ENCODE data around the gene RNF213.
"Not testable (repeated sequence)": the region's sequence is repeated elsewhere in the genome, so short reads cannot be mapped to it uniquely, and the experiment has no call there.

Gene RNF213

GRCh38 chr17:80323982-80324381 lies 63.3 kb downstream of the RNF213 start:
- no peak for DNase-seq

- peak in 1 of 2 donors; percentile 24 for DNase-seq
Measured at GRCh38 chr17:80327518-80327917, 66.9 kb downstream of the RNF213 start.

GRCh38 chr17:80328634-80329380 lies 68.2 kb downstream of the RNF213 start:
- no peak for DNase-seq

- DNase-seq, result not testable (repeated sequence)
Measured at GRCh38 chr17:80329421-80329820, 68.8 kb downstream of the RNF213 start.

- DNase-seq, result no peak
Measured at GRCh38 chr17:80330276-80330675, 69.6 kb downstream of the RNF213 start.

GRCh38 chr17:80330938-80331337 lies 70.3 kb downstream of the RNF213 start:
- not testable (repeated sequence) for DNase-seq

GRCh38 chr17:80331820-80332219 lies 71.2 kb downstream of the RNF213 start:
- DNase-seq, result no peak

- DNase-seq, result no peak
Measured at GRCh38 chr17:80337195-80337895, 76.7 kb downstream of the RNF213 start.

- no peak for DNase-seq
Measured at GRCh38 chr17:80339118-80339517, 78.5 kb downstream of the RNF213 start.

DNA sequence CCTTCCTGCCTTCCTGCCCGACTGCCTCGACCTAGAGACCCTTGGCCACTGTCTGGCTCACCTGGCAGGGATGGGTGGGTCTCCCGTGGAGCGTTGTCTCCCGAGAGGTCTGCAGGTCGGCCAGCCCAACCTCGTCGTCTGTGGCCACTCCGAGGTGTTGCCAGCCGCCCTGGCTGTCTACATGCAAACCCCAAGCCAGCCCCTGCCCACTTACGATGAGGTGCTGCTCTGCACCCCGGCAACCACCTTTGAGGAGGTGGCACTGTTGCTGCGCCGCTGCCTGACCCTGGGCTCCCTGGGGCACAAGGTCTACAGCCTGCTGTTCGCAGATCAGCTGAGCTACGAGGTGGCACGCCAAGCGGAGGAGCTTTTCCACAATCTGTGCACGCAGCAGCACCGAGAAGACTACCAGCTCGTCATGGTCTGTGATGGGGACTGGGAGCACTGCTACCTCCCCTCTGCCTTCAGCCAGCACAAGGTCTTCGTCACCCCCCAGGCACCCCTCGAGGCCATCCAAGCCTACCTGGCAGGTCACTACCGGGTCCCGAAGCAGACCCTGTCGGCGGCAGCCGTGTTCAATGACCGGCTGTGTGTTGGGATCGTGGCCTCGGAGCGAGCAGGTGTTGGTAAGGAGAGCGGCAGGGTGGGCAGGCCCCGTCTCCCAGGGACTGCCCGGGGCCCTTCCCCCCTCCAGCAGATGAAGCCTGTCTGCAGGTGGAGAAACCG lies 79.2 kb downstream of the RNF213 start:
- DNase-seq, result no peak

DNA sequence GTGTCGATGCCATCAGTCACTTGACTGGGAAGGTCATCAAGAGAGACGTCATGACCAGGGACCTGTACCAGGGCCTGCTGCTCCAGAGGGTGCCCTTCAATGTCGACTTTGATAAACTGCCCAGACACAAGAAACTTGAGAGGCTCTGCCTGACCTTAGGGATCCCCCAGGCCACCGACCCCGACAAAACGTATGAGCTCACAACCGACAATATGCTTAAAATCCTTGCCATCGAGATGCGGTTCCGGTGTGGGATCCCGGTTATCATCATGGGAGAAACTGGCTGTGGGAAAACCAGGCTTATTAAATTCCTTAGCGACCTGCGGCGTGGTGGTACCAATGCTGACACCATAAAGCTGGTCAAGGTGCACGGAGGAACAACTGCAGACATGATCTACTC lies 84.7 kb downstream of the RNF213 start:
- DNase-seq, result no peak

DNA sequence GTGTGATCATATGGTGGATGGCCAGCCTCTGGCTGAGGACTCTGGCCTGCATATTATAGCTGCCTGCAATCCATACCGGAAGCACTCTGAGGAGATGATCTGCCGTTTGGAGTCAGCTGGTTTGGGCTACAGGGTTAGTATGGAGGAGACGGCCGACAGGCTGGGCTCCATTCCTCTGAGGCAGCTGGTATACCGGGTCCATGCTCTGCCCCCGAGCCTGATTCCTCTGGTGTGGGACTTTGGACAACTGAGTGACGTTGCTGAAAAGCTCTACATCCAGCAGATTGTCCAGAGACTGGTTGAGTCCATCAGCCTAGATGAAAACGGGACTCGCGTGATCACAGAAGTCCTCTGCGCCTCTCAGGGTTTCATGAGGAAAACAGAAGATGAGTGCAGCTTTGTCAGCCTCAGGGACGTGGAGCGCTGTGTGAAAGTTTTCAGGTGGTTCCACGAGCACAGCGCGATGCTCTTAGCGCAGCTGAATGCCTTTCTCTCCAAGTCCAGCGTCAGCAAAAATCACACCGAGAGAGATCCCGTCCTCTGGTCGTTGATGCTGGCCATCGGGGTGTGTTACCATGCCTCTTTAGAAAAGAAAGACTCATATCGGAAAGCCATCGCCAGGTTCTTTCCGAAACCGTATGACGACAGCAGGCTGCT lies 85.3 kb downstream of the RNF213 start:
- no peak for DNase-seq

DNA sequence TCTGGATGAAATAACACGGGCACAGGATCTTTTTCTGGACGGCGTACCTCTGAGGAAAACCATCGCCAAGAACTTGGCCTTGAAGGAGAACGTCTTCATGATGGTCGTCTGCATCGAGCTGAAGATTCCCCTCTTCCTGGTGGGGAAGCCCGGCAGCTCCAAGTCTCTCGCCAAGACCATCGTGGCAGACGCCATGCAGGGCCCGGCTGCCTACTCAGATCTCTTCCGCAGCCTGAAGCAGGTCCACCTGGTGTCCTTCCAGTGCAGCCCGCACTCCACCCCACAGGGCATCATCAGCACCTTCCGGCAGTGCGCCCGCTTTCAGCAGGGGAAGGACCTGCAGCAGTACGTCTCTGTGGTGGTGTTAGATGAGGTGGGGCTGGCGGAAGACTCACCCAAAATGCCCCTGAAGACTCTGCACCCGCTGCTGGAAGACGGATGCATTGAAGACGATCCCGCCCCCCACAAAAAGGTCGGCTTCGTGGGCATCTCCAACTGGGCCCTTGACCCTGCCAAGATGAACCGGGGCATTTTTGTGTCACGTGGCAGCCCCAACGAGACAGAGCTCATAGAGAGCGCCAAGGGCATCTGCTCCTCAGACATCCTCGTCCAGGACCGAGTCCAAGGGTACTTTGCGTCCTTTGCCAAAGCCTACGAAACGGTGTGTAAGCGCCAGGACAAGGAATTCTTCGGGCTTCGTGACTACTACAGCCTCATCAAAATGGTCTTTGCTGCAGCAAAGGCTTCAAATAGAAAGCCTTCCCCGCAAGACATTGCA lies 86.0 kb downstream of the RNF213 start:
- DNase-seq, result no peak

GRCh38 chr17:80347536-80347935 lies 86.9 kb downstream of the RNF213 start:
- no peak for DNase-seq

DNA sequence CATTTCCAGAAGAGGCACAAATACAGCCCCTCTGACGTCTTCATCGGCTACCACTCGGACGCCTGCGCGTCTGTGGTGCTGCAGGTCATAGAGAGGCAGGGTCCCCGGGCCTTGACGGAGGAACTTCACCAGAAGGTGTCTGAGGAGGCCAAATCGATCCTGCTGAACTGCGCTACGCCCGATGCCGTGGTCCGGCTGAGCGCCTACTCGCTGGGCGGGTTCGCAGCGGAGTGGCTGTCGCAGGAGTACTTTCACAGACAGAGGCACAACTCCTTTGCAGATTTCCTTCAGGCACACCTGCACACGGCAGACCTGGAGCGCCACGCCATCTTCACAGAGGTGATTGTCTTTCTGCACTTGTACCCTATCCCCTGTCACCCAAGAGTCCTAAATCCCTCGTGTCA lies 87.3 kb downstream of the RNF213 start:
- no peak for DNase-seq

GRCh38 chr17:80348551-80349150 lies 88.0 kb downstream of the RNF213 start:
- no peak for DNase-seq

DNA sequence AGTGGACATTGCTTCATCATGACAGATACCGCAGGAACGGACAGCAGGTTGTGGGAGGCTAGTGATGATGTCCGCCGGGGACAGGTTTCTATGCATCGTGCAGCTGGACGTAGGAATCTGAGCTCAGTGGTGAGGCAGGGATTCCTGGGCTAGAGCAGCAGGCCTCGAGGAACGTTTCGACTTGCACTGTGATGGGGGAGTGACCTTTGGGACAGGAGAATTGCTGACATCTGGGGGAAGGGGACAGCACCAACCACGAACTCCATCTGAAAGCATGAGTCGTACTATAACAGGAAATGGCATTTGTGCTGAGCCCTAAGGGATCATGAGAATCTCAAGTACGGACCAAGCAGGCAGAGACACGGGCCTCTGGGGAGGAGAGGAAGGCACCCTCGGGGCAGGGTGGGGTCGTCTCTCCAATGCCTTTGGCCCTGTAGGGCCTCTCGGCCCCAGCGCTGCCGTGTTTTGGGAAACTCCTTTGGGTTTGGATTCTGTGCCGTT lies 88.5 kb downstream of the RNF213 start:
- no peak for DNase-seq

DNA sequence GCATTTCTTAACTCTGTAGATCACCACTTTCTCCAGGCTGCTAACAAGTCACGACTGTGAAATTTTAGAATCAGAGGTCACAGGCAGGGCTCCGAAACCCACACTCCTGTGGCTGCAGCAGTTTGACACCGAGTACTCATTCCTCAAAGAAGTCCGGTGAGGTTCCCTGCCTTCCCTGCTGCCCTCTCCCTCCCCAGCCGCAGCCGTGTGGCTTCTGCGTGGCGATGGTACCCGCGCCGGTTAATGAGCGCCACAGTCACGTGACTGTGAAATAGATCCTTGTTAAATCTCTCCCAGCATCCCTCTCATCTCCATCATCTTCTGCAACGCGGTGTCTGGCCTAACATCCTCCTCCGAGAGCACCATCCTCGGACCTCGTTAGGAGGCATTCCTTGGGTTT lies 89.1 kb downstream of the RNF213 start:
- DNase-seq, result no peak

DNA sequence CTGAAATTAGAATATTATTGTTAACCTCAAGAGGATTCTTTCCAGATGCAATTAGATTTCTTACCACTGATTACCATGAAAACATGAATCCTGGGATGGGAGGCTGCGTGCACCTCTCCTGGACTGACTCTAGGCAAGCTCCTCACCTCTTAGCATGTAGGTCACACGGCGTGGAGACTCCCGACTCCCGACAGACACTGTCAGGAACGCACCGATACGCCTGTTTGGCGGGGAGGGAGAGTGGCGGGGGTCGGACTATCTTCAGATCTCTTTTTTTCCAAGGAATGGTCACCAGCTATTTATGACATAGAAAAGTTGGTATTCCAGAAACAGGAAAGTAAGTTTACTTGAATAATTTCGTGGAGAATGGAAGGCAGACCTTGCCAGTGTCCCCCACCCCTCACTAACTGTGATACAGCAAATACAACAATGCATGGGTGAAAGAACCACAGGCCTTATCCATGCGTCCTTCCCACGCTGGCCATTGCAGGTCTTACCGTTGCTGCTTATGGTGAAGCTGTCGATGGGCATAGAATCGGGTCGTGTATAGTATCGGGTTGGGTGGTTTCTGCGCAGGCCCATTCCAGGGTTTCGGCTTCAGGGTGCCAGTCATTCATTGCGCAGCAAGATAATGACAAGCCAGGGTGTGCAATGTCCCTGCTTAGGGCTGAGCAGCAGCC lies 91.7 kb downstream of the RNF213 start:
- DNase-seq, result no peak

- no peak for DNase-seq
Measured at GRCh38 chr17:80352991-80353665, 92.5 kb downstream of the RNF213 start.
